Measurements from ENCODE around the gene MAST4. TPM values are rescaled to one million over a fixed set of nuclear protein-coding genes. Genes with fewer than 3 reads are reported as not detected.

The MAST4 gene
- polyA plus RNA-seq, 10 donors, result 10.5 to 15.3 (median 13.0) TPM

- DNase-seq, result no peak
Measured at GRCh38 chr5:67081261-67081660, 485.1 kb downstream of the MAST4 start.

GRCh38 chr5:67082941-67083340 lies 486.7 kb downstream of the MAST4 start:
- DNase-seq, result no peak

GRCh38 chr5:67085616-67086015 lies 489.4 kb downstream of the MAST4 start:
- DNase-seq, result no peak

- no peak for DNase-seq
Measured at GRCh38 chr5:67089200-67089725, 493.1 kb downstream of the MAST4 start.

GRCh38 chr5:67090040-67090439 lies 493.8 kb downstream of the MAST4 start:
- DNase-seq, result no peak

GRCh38 chr5:67090593-67090992 lies 494.4 kb downstream of the MAST4 start:
- DNase-seq, result no peak

- DNase-seq, result peak; percentile 26 to 58 (median 48)
Measured at GRCh38 chr5:67092535-67092934, 496.3 kb downstream of the MAST4 start.

- peak in 1 of 3 donors; percentile 20 for DNase-seq
Measured at GRCh38 chr5:67093279-67093678, 497.1 kb downstream of the MAST4 start.

- DNase-seq, result peak; percentile 28 to 64 (median 38)
Measured at GRCh38 chr5:67094476-67095300, 498.5 kb downstream of the MAST4 start.

GRCh38 chr5:67095346-67096171 lies 499.4 kb downstream of the MAST4 start:
- DNase-seq, result peak; percentile 57 to 86 (median 84)

GRCh38 chr5:67098656-67099055 lies 502.5 kb downstream of the MAST4 start:
- DNase-seq, result no peak

GRCh38 chr5:67100301-67100700 lies 504.1 kb downstream of the MAST4 start:
- DNase-seq, result no peak

- no peak for DNase-seq
Measured at GRCh38 chr5:67102708-67103107, 506.5 kb downstream of the MAST4 start.

- no peak for DNase-seq
Measured at GRCh38 chr5:67104859-67105258, 508.7 kb downstream of the MAST4 start.

GRCh38 chr5:67105270-67105669 lies 509.1 kb downstream of the MAST4 start:
- DNase-seq, result no peak

GRCh38 chr5:67106626-67107342 lies 510.6 kb downstream of the MAST4 start:
- DNase-seq, result no peak

- DNase-seq, result no peak
Measured at GRCh38 chr5:67111779-67112178, 515.6 kb downstream of the MAST4 start.

GRCh38 chr5:67115246-67115645 lies 519.1 kb downstream of the MAST4 start:
- no peak for DNase-seq

GRCh38 chr5:67115817-67116216 lies 519.6 kb downstream of the MAST4 start:
- no peak for DNase-seq

- no peak for DNase-seq
Measured at GRCh38 chr5:67118050-67118620, 521.9 kb downstream of the MAST4 start.

GRCh38 chr5:67119010-67119409 lies 522.8 kb downstream of the MAST4 start:
- DNase-seq, result no peak

GRCh38 chr5:67120032-67120431 lies 523.8 kb downstream of the MAST4 start:
- DNase-seq, result no peak

Data from muscle of back (tissue), 11 donors.